Measurements from ENCODE around the gene TCF7. TPM values are rescaled to one million over a fixed set of nuclear protein-coding genes. Genes with fewer than 3 reads are reported as not detected.

The TCF7 gene
- polyA plus RNA-seq, 1 donor from 2014 or later = 0.15 TPM

GRCh38 chr5:134111741-134112647 is 2.5 kb upstream of the TCF7 start:
- no peaks in the 10 kb centered on the region for H3K79me2 ChIP-seq (replicated peaks; ENCODE audit: insufficient read depth, low read length)
- H3K27me3 ChIP-seq (ENCODE audit: insufficient read depth, low read depth, low read length) = peaks cover 34% of the 10 kb centered on the region
- TF ChIP-seq RAD21 (conservative IDR thresholded peaks at IDR 0.05) = no peak
- TF ChIP-seq, protein P1, sequence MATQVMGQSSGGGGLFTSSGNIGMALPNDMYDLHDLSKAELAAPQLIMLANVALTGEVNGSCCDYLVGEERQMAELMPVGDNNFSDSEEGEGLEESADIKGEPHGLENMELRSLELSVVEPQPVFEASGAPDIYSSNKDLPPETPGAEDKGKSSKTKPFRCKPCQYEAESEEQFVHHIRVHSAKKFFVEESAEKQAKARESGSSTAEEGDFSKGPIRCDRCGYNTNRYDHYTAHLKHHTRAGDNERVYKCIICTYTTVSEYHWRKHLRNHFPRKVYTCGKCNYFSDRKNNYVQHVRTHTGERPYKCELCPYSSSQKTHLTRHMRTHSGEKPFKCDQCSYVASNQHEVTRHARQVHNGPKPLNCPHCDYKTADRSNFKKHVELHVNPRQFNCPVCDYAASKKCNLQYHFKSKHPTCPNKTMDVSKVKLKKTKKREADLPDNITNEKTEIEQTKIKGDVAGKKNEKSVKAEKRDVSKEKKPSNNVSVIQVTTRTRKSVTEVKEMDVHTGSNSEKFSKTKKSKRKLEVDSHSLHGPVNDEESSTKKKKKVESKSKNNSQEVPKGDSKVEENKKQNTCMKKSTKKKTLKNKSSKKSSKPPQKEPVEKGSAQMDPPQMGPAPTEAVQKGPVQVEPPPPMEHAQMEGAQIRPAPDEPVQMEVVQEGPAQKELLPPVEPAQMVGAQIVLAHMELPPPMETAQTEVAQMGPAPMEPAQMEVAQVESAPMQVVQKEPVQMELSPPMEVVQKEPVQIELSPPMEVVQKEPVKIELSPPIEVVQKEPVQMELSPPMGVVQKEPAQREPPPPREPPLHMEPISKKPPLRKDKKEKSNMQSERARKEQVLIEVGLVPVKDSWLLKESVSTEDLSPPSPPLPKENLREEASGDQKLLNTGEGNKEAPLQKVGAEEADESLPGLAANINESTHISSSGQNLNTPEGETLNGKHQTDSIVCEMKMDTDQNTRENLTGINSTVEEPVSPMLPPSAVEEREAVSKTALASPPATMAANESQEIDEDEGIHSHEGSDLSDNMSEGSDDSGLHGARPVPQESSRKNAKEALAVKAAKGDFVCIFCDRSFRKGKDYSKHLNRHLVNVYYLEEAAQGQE (IDR thresholded peaks at IDR 0.05; ENCODE audit: borderline replicate concordance) = no peak
- no peaks in the 10 kb centered on the region for H3K9me3 ChIP-seq (ENCODE audit: low read length)
- H3K27ac ChIP-seq (ENCODE audit: low read length) = no peak overlapping the region
- no peaks in the 10 kb centered on the region for H3K36me3 ChIP-seq (ENCODE audit: insufficient read depth, low read length)
- H3K9ac ChIP-seq (ENCODE audit: low read length) = no peak overlapping the region
- H2AFZ ChIP-seq (ENCODE audit: low read depth, low read length) = no peak overlapping the region
- no peaks in the 10 kb centered on the region for H4K20me1 ChIP-seq (ENCODE audit: insufficient read depth)
- H3K4me3 ChIP-seq (ENCODE audit: low read length) = no peak overlapping the region
- H3F3A ChIP-seq (ENCODE audit: insufficient read depth, low read length, poor library complexity, severe bottlenecking) = no peaks in the 10 kb centered on the region
- H3K9me2 ChIP-seq (ENCODE audit: insufficient read depth, low read length) = no peaks in the 10 kb centered on the region
- no peak overlapping the region for H3K4me2 ChIP-seq (ENCODE audit: low read length)

GRCh38 chr5:134112726-134113362 is 1.6 kb upstream of the TCF7 start:
- Histone ChIP-seq H3K9me3 (ENCODE audit: low read length) (no peaks in the 10 kb centered on the region), H3K4me3 (ENCODE audit: low read length) (no peak overlapping the region), H3K9me2 (ENCODE audit: insufficient read depth, low read length) (no peaks in the 10 kb centered on the region), H3K4me2 (ENCODE audit: low read length) (no peak overlapping the region), H3K9ac (ENCODE audit: low read length) (no peak overlapping the region), H3K36me3 (ENCODE audit: insufficient read depth, low read length) (no peaks in the 10 kb centered on the region), H3K27me3 (ENCODE audit: insufficient read depth, low read depth, low read length) (peaks cover 34% of the 10 kb centered on the region), H3F3A (ENCODE audit: insufficient read depth, low read length, poor library complexity, severe bottlenecking) (no peaks in the 10 kb centered on the region), H2AFZ (ENCODE audit: low read depth, low read length) (no peak overlapping the region), H3K27ac (ENCODE audit: low read length) (no peak overlapping the region), H4K20me1 (ENCODE audit: insufficient read depth) (no peaks in the 10 kb centered on the region), H3K79me2 (replicated peaks; ENCODE audit: insufficient read depth, low read length) (no peaks in the 10 kb centered on the region)
- TF ChIP-seq, protein P1 (IDR thresholded peaks at IDR 0.05; ENCODE audit: borderline replicate concordance) = no peak
- TF ChIP-seq RAD21 (conservative IDR thresholded peaks at IDR 0.05) (no peak), POLR2AphosphoS5 (IDR thresholded peaks at IDR 0.05) (no peak), EZH2 (IDR thresholded peaks at IDR 0.05; ENCODE audit: borderline replicate concordance, insufficient read depth, low read length, poor library complexity, severe bottlenecking) (no peak), EP300 (conservative IDR thresholded peaks at IDR 0.05; ENCODE audit: poor library complexity, severe bottlenecking) (no peak), CTCF (IDR thresholded peaks at IDR 0.05; ENCODE audit: poor library complexity, severe bottlenecking) (no peak)
